ENCODE results near the gene MRPL3. TPM values are rescaled to one million over a fixed set of nuclear protein-coding genes. Genes with fewer than 3 reads are reported as not detected.
A peak's percentile ranks its signal among the peaks of the same experiment; 100 is the strongest.

The MRPL3 gene
- 116 TPM for total RNA-seq

DNA sequence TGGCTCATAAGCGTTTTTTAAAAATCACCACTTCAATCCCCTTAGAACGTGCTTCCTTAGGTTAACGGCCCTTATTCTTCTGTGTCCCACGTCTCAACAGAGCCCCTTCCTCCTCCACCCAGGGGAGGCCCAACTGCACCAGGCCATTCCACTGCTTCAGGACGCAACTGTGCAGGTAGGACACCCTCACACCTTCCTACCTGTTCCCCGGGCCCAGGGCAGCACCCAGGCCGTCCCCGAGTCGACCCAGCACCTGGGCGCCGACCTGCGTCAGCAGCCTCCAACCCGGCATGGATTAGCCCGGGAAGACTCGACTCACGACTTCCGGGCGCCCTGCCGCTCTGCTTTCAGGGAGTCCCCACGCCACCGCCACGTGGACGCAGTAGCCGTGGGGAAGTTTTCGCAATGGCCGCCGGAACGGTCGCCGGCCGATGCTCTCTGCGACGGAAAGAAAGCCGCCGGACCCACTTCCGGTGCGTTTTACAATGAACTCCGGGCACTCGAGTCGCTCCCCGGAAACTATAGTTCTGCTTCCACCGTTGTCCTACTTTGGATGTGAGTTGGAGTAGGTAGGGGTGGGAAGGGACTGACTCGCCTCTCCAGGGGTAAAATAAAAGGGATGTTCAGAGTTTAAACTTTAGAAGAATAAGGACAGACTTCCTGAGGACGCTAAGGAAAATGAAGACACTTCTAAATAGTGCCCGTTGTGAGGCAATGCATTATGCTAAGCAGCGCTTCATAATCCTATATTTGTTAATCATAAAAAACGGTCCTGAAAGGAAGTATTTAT, at the start of gene MRPL3:
Gene MRPL3, minus strand, starts transcription at position 442 of the 790 bp plus-strand sequence. Its CDS starts 150 bp downstream, at position 292.

Small RNAs within 50 kb of the gene (small RNA-seq; reads per million reads assigned to genes)
- not detected for gene AC107027.2
- 11.4 reads per million, percentile 94 among the genes with 10 or more reads in this experiment for gene SNORA58

Other genes with a start within 250 kb of the MRPL3 start
- gene NUDT16, start 121.2 kb downstream of the MRPL3 start, total RNA-seq = 15.0 TPM